HCEC 1CT (cell line): ENCODE measurements around the gene PROK1.

Experiments used
- DNase-seq: peaks from one replicate; pipeline ENCODE4 v3.0.0-alpha.2; 2017

PROK1 gene

GRCh38 chr1:110490791-110491451 is 40.0 kb downstream of the PROK1 start:
- DNase-seq, result no peak

DNA sequence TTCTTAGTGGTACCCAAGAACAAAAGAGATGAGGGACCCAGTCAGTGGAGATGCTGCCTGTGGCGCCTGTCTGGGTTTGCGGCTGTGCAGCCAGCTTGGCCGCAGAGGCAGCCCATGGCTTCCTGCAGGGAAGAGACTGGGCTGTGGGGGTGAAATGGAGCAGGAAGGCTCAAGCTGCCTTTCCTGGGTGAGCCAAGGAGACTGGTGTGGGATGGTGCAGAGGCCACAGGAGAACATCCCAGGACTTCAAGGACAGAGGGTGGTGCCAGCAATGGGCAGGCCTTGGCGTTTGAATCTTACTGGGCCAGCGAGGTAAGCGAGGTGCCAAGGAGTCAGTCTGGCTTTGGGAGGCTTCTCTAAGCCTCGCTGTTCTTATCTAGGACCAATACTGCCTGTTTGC is 41.6 kb downstream of the PROK1 start:
- DNase-seq, result no peak

GRCh38 chr1:110493059-110493699 is 42.2 kb downstream of the PROK1 start:
- DNase-seq, result no peak

DNA sequence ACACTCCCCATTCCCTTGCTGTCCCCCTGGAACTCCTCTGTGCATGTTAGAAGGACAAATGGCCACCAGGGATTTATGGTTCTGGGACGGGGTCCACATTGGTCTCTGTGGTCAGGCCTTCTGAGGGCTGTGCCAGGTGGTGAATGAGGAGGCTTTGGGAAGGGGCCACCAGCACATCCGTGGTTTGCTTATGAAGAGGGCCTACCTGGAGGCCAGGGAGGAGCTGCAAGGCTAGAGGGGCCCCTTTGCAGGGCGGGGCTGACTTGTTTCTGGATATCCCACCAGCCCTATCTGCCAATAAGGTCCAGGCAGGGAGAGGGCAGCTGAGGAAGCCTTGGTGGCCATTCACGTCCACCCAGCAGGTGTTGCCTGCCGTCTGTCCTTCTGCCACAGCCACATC is 43.1 kb downstream of the PROK1 start:
- DNase-seq, result no peak

DNA sequence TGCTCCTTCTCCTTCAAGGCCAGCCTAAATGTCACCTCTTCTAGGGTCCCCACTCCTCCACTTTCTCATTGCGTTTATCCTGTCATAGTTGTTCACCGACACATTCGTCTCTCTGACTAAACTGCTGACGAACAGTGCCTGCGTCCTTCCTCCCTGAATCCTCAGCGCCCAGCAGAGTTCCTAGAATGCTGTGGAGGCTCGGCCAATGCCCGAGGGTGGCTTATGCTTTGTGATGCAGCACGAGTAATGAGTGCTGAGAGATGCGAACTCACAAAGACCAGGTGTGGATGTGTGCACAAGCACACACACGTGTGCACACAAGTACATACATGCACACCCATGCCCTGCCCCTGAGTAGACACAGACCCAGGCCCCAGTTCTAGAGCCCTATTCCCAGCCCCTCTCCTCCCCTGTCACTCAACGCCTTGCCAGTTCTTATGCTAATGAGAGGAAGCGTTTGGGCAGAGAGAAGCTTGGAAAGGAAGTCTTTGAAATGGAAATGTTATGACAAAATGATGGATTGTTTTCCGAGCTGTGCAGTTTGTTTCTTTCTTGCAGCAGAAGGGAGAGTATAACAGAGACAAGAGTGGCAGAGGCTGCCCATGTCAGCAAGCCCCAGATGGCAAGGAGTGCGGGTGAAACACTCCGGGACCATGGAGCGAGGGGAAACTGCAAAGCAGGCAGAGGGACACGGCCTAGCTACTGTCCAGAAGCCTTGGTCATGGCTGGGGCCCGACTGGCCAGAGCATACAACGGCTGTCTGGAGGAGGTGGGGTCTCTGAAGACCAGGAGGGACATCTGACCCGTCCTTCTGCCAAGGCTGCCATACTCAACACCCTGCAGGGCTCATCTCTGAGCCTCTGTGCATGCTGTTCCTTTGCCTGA is 43.8 kb downstream of the PROK1 start:
- no peak for DNase-seq

- peak; percentile 60 for DNase-seq
Observed at GRCh38 chr1:110495926-110496600, 45.1 kb downstream of the PROK1 start.

DNA sequence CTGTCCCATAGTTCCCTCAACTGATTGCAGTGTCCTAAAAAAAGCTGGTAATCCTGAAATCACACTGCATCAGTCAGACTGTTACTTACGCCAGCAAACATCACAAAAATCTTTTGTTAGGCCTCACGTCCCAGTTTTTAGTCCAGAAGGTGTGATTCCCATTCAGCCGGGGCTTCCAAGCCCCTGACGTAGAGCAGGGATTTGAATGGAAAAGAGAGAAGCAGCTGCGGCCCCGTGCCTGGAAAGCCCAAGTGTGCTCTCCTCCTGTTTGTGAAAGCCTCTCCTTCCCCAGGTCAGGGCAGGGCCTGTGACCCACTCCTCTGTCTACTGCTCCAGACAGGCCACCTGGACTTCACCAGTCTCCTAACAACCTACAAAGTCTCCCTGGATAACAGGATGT is 47.3 kb downstream of the PROK1 start:
- no peak for DNase-seq

DNA sequence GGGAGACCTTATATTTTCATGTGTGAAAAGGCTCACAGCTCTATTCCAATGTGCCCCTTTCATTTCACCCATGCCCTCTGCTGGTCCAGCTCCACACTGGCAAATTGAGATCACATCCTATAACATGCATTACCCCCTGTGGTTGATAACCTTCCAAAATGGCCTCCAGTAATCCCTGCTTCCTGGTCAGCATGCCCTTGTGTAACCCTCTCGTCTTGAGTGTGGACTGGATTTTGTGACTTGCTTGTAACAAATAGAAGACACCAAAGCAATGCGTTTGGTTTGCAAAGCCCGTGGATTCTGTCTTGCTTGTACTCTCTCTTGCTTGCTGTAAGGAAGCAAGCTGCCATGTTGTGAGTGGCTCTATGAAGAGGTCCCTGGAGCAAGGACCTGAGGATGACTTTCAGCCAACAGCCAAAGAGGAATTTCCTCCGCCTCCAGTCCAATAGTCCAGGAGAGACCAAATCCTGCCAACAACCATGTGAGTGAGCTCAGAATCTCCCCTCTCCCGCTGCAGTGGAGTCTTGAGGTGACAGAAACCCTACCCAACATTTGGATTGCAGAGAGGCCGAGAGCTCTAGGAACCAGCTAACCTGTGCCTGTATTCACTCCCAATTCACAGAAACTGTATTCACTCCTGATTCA is 50.7 kb downstream of the PROK1 start:
- DNase-seq, result no peak

GRCh38 chr1:110502402-110503151 is 51.6 kb downstream of the PROK1 start:
- no peak for DNase-seq

GRCh38 chr1:110503471-110503870 is 52.5 kb downstream of the PROK1 start:
- DNase-seq, result no peak

GRCh38 chr1:110504226-110504625 is 53.3 kb downstream of the PROK1 start:
- no peak for DNase-seq

DNA sequence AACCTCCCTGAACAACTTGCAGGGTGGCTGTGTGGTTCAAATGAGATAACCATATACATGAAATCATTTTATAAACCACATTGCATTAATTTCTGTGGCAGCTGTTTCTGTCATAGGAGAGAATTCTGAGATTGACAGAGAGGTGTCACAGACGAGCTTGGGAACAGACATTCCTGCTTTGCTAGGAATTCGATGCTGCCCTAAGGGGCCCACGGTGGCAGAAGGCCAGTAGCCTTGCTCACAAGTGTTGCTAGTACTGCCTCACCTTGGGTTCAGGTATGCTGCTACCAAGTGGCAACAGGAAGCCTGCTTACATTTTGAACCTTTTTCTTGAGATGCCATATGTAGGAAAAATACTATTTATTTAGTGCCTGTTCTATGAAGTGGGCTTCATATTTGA is 54.6 kb downstream of the PROK1 start:
- DNase-seq, result no peak

DNA sequence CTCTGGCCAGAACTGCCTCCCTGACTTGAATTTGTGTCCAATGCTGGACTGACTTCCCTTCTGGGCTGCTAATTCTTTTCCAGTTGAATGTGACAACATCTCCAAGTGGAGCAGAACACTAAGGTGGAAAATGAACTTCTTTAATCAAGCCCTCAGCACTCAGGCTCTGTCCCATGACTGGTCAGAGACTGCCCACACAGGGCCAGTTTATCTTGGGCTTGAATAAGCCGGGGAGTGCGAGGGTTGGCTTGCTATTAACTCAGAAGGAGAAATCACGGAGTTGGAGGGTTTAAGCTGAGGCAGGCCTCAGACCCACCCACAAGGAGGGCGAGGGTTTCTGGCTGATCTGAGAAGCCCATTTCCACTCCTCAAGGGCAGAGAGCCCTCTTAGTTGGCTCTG is 55.6 kb downstream of the PROK1 start:
- no peak for DNase-seq
